ENCODE results near the gene RYR3. TPM values are rescaled to one million over a fixed set of nuclear protein-coding genes. Genes with fewer than 3 reads are reported as not detected.

The RYR3 gene
- total RNA-seq, 1 experiment from 2014 or later, result not detected

- no peaks in the 10 kb centered on the region for H3K9me3 Mint-ChIP-seq (ENCODE audit: unreplicated experiment)
- intact Hi-C loops (cut with micrococcal nuclease), result no loop called here
- H3K27ac Mint-ChIP-seq (ENCODE audit: low read depth, unreplicated experiment), result no peak overlapping the region
- no peaks in the 10 kb centered on the region for H3K27me3 Mint-ChIP-seq (ENCODE audit: insufficient read depth, unreplicated experiment)
- peaks cover 8% of the 10 kb centered on the region for H3K4me1 Mint-ChIP-seq (ENCODE audit: insufficient read depth, unreplicated experiment)
- ChIA-PET POLR2A (no interaction called here), CTCF (interaction anchor here (0.6 kb wide), 2 partner anchors 171 to 225 kb away, joined by 3 to 4 read pairs; no protein-coding TSS in a partner anchor)
- H3K4me3 Mint-ChIP-seq (ENCODE audit: unreplicated experiment), result no peak overlapping the region
- no peaks in the 10 kb centered on the region for H3K36me3 Mint-ChIP-seq (ENCODE audit: insufficient read depth, unreplicated experiment)
- peak; percentile 34 for DNase-seq (ENCODE audit: unreplicated experiment)
- TF ChIP-seq CTCF (IDR thresholded peaks at IDR 0.05; ENCODE audit: unreplicated experiment), result no peak
- BruUV-seq (replicated peaks), result no TSS peak
Observed at GRCh38 chr15:33425142-33425541, 114.4 kb downstream of the RYR3 start.

- ChIA-PET POLR2A (no interaction called here), CTCF (interaction anchor here (0.9 kb wide), 1 partner anchor 11 kb away, joined by 5 read pairs; no protein-coding TSS in a partner anchor)
- DNase-seq (ENCODE audit: unreplicated experiment), result no peak
- intact Hi-C loops (cut with micrococcal nuclease), result no loop called here
- Mint-ChIP-seq H3K9me3 (ENCODE audit: unreplicated experiment) (peaks cover 5% of the 10 kb centered on the region), H3K27ac (ENCODE audit: low read depth, unreplicated experiment) (no peak overlapping the region), H3K4me1 (ENCODE audit: insufficient read depth, unreplicated experiment) (no peaks in the 10 kb centered on the region), H3K27me3 (ENCODE audit: insufficient read depth, unreplicated experiment) (no peaks in the 10 kb centered on the region), H3K4me3 (ENCODE audit: unreplicated experiment) (no peak overlapping the region), H3K36me3 (ENCODE audit: insufficient read depth, unreplicated experiment) (peaks cover 5% of the 10 kb centered on the region)
- TF ChIP-seq CTCF (IDR thresholded peaks at IDR 0.05; ENCODE audit: unreplicated experiment), result no peak
- BruUV-seq (replicated peaks), result no TSS peak
Observed at GRCh38 chr15:33430577-33430976, 119.8 kb downstream of the RYR3 start.

GRCh38 chr15:33433821-33434220 lies 123.1 kb downstream of the RYR3 start:
- H3K4me1 Mint-ChIP-seq (ENCODE audit: insufficient read depth, unreplicated experiment), result no peaks in the 10 kb centered on the region
- no TSS peak for BruUV-seq (replicated peaks)

GRCh38 chr15:33438396-33438795 lies 127.6 kb downstream of the RYR3 start:
- CTCF ChIA-PET, result no interaction called here
- intact Hi-C loops (cut with micrococcal nuclease), result no loop called here
- H3K36me3 Mint-ChIP-seq (ENCODE audit: insufficient read depth, unreplicated experiment), result peaks cover 5% of the 10 kb centered on the region

More at GRCh38 chr15:33433821-33434220, 123.1 kb downstream of the RYR3 start:
- Mint-ChIP-seq H3K27me3 (ENCODE audit: insufficient read depth, unreplicated experiment) (no peaks in the 10 kb centered on the region), H3K9me3 (ENCODE audit: unreplicated experiment) (peaks cover 7% of the 10 kb centered on the region), H3K27ac (ENCODE audit: low read depth, unreplicated experiment) (no peak overlapping the region), H3K36me3 (ENCODE audit: insufficient read depth, unreplicated experiment) (peaks cover 5% of the 10 kb centered on the region), H3K4me3 (ENCODE audit: unreplicated experiment) (no peak overlapping the region)
- no peak for DNase-seq (ENCODE audit: unreplicated experiment)
- ChIA-PET CTCF (interaction anchor here (0.7 kb wide), 1 partner anchor 191 kb away, joined by 3 read pairs; no protein-coding TSS in a partner anchor), POLR2A (no interaction called here)
- intact Hi-C loops (cut with micrococcal nuclease), result no loop called here
- TF ChIP-seq CTCF (IDR thresholded peaks at IDR 0.05; ENCODE audit: unreplicated experiment), result no peak

More at GRCh38 chr15:33438396-33438795, 127.6 kb downstream of the RYR3 start:
- Mint-ChIP-seq H3K9me3 (ENCODE audit: unreplicated experiment) (peaks cover 7% of the 10 kb centered on the region), H3K27me3 (ENCODE audit: insufficient read depth, unreplicated experiment) (peaks cover 11% of the 10 kb centered on the region), H3K4me1 (ENCODE audit: insufficient read depth, unreplicated experiment) (no peaks in the 10 kb centered on the region), H3K4me3 (ENCODE audit: unreplicated experiment) (no peak overlapping the region), H3K27ac (ENCODE audit: low read depth, unreplicated experiment) (no peak overlapping the region)
- DNase-seq (ENCODE audit: unreplicated experiment), result no peak
- POLR2A ChIA-PET, result interaction anchor here (0.6 kb wide), 1 partner anchor 645 kb away, joined by 5 read pairs; no protein-coding TSS in a partner anchor
- TF ChIP-seq CTCF (IDR thresholded peaks at IDR 0.05; ENCODE audit: unreplicated experiment), result no peak
- no TSS peak for BruUV-seq (replicated peaks)

Data from MCF 10A (cell line).